Muscle layer of colon (tissue), 2 donors: Measurements from ENCODE around the gene PLAGL1.

Experiments used
- H3K27ac ChIP-seq: one replicate; pipeline ENCODE4 v1.7.0; 2013; ENCODE audit warnings: low read depth, mild to moderate bottlenecking, low read length, moderate library complexity
- H3K27me3 ChIP-seq, 2 donors: one replicate each; pipeline ENCODE4 v1.7.0; 2013; ENCODE audit warnings: low read length in 2 of 2, mild to moderate bottlenecking in 2 of 2; ENCODE audit not compliant: insufficient read depth in 2 of 2, control insufficient read depth in 1 of 2
- H3K36me3 ChIP-seq: one replicate; pipeline ENCODE4 v1.7.0; 2013; ENCODE audit warnings: mild to moderate bottlenecking, low read length; ENCODE audit not compliant: insufficient read depth
- H3K4me1 ChIP-seq: one replicate; pipeline ENCODE4 v1.7.0; 2013; ENCODE audit warnings: mild to moderate bottlenecking, low read length; ENCODE audit not compliant: insufficient read depth
- H3K4me3 ChIP-seq, 2 donors: one replicate each; pipeline ENCODE4 v1.7.0; 2013; ENCODE audit warnings: low read length in 2 of 2, low read depth in 1 of 2, mild to moderate bottlenecking in 1 of 2, moderate library complexity in 1 of 2
- H3K9ac ChIP-seq: one replicate; pipeline ENCODE4 v1.7.0; 2013; ENCODE audit warnings: low read length
- H3K9me3 ChIP-seq: one replicate; pipeline ENCODE4 v1.7.0; 2013; ENCODE audit warnings: mild to moderate bottlenecking, low read length
- donor health status: abdominal sarcoma.
- donor health status: Adenocarcinoma of cecum.

Gene PLAGL1

DNA sequence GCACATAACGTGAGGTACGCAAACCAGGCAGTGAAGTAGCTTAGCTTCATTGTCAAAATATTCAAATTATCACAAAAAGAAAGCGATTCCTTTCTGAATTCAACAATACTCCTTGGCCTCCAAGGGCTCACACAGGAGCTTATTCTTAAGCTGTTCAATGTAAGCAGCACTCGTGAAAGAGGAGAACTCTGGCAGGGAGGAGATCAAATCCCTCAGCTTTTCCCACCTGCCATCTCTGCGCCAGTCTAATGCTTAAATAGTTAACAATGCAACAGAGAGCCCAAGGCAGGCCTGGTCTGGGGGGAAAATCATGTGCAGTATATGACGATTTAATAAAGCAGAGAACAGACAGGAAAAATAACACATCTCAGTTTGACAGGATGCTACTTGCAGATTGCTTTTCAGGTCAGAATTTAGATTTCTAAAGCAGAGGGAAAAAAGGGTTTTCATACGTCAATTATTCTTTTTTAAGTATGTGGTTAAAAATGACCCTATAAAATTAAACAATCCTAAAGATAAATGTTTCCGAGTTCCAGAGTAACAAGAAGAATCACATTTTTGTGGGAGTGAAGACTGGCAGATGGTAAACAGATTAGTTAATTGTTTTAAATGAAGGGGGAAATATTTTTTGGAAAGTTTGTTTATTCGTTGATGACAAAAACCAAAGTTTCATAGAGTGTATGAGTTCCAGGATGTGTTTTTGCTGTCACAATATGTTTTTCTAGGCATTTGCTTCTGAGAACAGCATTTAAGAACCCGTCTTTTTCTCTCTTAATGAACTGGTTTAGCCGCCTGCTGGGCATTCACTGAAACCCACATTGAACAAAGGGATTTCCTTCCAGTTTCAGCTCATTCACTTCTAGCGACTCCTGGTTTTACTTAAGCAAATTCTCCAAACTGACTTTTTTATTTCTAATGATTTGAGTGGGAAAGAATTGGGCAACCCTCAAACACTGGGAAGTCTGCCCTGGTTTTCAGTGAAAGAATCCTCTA, 45.9 kb downstream of the PLAGL1 start:
- Histone ChIP-seq H3K27me3 (no peaks in the 10 kb centered on the region), H3K9ac (no peak overlapping the region), H3K27ac (no peak overlapping the region), H3K4me1 (peaks cover 9% of the 10 kb centered on the region), H3K9me3 (no peaks in the 10 kb centered on the region), H3K36me3 (no peaks in the 10 kb centered on the region), H3K4me3 (no peak overlapping the region)

DNA sequence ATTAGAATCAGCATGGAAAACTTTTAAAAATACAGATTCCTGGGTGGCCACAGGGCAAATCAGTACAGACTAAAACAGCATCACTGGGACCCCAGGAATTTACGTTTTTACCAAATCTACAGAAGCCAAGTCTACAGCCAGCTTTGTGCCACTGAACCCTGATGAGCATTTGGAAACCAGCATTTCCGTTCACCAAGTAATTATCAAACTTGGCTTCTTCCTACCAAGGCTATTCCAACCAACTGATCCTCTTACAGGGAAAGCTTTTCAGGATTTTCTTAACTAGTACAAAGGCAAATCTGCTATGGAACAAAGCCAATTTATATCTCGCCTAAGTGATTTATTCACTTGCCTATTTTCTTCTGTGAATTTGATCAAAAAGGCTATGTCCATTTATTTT, 47.0 kb downstream of the PLAGL1 start:
- Histone ChIP-seq H3K4me1 (peaks cover 9% of the 10 kb centered on the region), H3K27ac (no peak overlapping the region), H3K9me3 (no peaks in the 10 kb centered on the region), H3K9ac (no peak overlapping the region), H3K36me3 (no peaks in the 10 kb centered on the region), H3K4me3 (no peak overlapping the region), H3K27me3 (no peaks in the 10 kb centered on the region)

DNA sequence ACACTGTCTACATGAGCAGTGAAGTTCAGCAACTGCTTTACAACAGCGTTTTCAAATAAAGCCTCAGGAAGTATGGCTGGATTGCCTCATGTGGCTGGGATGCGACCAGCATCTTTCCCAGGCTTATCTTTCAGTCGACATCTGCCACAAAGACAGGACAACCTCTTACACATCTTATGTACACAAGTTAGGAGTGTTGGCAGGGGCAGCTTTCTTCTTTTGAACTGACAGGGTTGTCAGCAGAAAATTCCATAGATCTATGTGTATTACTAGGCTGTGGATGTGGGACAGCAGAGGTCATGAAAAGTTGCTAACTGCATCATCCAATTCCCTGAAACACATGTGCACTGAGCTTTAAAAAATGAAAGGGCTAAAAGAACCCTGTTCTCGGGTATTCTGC, 48.1 kb downstream of the PLAGL1 start:
- no peaks in the 10 kb centered on the region for H3K36me3 ChIP-seq
- no peaks in the 10 kb centered on the region for H3K27me3 ChIP-seq
- no peak overlapping the region for H3K9ac ChIP-seq
- H3K9me3 ChIP-seq: no peaks in the 10 kb centered on the region
- H3K4me3 ChIP-seq: no peak overlapping the region
- H3K4me1 ChIP-seq: peaks cover 9% of the 10 kb centered on the region
- H3K27ac ChIP-seq: no peak overlapping the region

DNA sequence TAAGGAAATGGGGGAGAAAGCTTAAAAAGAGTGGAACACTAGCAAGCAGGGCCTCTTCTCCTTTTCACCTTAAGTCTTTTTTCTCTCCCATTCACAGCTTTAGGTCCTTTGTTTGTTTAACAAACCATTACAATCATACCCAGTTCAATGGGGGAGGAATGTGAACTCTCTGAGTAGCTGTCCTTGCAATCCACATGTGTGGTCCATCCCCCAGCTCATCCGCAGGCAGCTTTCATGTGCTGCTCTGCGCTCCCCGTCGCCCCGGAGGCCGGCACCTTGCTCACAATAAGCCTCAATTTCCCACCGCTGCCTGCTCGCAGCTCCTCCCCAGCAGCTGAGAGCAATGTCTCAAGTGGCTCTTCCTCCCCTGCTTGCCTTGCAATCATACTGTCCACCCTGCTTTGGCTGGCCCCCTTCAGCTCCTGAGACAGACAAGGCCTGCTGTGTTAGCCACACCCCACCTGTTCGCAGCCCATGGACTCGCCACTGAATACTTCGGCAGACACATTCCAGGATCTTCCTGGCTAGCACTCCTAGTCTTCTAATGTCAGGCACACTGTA, 49.1 kb downstream of the PLAGL1 start:
- Histone ChIP-seq H3K9me3 (no peaks in the 10 kb centered on the region), H3K9ac (no peak overlapping the region), H3K4me1 (peaks cover 9% of the 10 kb centered on the region), H3K27ac (no peak overlapping the region), H3K27me3 (no peaks in the 10 kb centered on the region), H3K4me3 (no peak overlapping the region), H3K36me3 (no peaks in the 10 kb centered on the region)

DNA sequence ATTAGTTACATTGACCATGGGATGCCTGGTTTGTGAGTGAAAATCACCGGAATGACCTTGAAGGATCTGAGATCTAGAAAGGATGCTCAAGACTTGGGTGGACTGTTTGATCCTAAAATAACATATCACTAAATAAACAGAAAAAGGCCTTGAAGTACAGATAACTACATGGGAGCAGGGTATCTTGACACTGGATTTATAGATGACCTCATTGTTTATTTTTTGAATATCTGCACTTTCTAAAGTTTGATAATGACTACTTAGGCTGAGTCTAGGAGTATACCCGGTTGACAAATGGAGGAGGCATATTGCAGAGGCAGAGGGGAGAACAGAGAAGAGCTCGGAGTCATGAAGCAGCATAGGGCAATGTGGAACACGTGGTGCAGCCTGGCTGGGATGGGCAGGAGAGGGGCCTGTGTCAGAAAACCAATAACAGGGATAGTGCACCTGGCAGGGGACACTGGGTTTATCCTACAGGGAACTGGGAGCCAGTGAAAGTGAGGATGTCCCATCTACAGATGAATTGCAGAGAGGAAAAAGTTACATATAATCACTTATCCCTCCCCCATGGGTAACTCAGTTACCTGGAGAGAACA, 50.3 kb downstream of the PLAGL1 start:
- no peak overlapping the region for H3K27ac ChIP-seq
- peaks cover 9% of the 10 kb centered on the region for H3K4me1 ChIP-seq
- no peaks in the 10 kb centered on the region for H3K27me3 ChIP-seq
- no peak overlapping the region for H3K9ac ChIP-seq
- no peak overlapping the region for H3K4me3 ChIP-seq
- no peaks in the 10 kb centered on the region for H3K9me3 ChIP-seq
- no peaks in the 10 kb centered on the region for H3K36me3 ChIP-seq

DNA sequence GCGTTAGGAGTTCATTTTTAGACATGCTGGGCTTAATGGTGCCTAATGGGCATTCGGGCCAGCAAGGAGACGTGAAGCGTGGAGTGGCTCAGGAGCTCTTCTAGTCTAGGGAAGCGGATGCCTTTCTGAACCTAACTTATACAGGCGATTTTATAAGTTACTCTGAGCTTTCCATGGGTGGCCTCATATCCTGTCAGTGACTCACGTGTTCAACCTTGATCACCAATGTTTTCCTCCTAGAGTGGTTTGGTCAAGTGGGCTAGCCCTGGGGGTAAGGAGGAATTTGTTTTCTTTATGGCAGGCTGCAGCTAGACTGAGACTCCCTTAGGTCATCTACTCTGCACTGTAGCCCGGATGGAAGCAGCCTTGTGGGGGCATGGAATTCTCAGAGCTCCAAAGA, 52.1 kb downstream of the PLAGL1 start:
- H3K4me1 ChIP-seq: no peaks in the 10 kb centered on the region
- no peaks in the 10 kb centered on the region for H3K36me3 ChIP-seq
- no peak overlapping the region for H3K4me3 ChIP-seq
- H3K9ac ChIP-seq: no peak overlapping the region
- H3K27me3 ChIP-seq: no peaks in the 10 kb centered on the region
- no peak overlapping the region for H3K27ac ChIP-seq
- H3K9me3 ChIP-seq: no peaks in the 10 kb centered on the region

DNA sequence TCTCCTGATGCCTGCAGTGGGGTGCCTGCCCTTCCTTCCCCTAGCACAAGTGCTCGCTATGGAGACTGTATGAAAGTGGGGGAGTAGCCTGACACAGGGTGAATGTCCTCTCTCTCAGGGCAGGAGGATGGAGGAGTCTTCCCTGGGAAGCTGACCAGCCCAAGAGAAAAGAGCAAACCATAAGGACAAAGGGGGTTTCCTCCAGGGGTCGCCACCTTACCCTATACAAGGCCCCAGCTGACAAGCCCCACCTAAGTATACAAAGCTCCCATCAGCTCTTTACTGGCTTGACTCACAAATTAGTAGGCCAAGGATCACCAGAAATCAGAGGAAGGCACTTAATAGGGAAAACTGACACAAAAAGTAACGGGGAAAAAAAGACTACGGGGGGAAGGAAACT, 54.1 kb downstream of the PLAGL1 start:
- no peaks in the 10 kb centered on the region for H3K27me3 ChIP-seq
- no peaks in the 10 kb centered on the region for H3K9me3 ChIP-seq
- H3K9ac ChIP-seq: no peak overlapping the region
- no peaks in the 10 kb centered on the region for H3K36me3 ChIP-seq
- H3K4me3 ChIP-seq: no peak overlapping the region
- no peaks in the 10 kb centered on the region for H3K4me1 ChIP-seq
- no peak overlapping the region for H3K27ac ChIP-seq

DNA sequence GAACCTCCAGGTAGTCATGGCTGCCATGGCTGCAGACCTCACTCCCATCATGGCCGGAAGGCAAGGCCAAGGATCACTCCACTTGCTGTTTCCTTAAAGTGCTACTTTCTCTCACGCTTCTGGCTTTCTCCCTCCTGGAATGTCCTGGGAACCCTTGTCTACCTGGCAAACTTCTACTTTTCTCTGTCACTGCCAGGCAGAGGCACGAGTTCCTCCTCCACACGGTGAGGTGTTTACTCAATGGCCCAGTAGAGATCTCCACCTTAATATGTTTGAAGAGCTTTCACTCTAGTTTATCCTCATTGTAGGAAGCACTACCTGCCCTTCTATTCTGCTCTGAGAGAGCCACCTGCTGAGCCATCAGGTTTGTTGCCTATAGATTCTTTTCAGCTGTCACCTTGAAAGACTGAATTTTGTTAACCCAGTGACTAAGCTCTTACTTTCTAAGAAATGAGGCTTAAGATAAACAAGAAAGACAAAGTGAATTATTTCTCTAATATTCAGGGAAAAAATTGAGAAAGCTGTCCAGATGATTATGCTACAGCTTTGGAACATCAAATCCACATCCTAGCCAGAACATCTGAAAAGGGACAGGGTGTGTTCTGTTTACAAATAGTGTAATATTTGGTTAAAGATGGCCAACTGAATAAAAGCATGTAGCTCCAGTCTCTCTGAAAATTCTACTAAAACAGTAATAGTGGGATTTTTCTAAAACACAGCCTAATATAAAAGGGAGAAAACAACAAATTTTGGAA, 54.9 kb downstream of the PLAGL1 start:
- Histone ChIP-seq H3K4me3 (no peak overlapping the region), H3K9me3 (no peaks in the 10 kb centered on the region), H3K4me1 (no peaks in the 10 kb centered on the region), H3K9ac (no peak overlapping the region), H3K27me3 (no peaks in the 10 kb centered on the region), H3K36me3 (no peaks in the 10 kb centered on the region), H3K27ac (no peak overlapping the region)

DNA sequence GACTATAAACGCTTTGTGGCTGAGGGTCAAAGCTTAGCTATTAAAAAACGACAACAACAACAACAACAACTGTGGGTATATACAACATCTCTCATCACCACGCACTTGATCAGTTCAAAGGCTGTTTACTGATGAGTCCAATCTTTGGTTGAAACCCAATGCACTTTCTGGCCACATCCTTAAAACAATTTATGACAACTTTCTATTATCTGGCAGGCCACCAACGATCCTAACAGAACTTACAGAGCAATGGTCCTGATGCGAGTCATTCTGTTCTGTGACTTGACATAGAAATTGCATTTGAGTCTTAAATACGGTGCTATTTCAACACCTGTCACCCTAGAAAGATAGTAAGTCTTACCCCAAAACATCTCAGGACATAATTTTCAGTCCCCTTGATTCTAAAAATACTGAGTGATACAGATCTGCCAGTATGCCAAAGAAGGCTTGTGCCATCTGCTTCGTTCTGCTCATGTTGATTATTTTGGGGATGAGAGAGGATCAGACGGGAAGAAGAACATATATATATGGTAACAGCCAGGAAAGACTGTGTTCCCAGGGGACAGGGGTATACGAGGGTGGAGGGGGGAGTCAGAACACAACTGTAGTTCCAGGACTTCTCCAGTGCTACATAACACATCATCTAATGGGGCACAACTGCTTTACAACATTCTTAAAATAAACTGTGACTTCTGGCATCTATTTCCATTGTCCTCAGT, 55.8 kb downstream of the PLAGL1 start:
- H3K27ac ChIP-seq: no peak overlapping the region
- H3K27me3 ChIP-seq: no peaks in the 10 kb centered on the region
- no peaks in the 10 kb centered on the region for H3K9me3 ChIP-seq
- H3K4me1 ChIP-seq: no peaks in the 10 kb centered on the region
- H3K4me3 ChIP-seq: no peak overlapping the region
- no peak overlapping the region for H3K9ac ChIP-seq
- peaks cover 4% of the 10 kb centered on the region for H3K36me3 ChIP-seq

DNA sequence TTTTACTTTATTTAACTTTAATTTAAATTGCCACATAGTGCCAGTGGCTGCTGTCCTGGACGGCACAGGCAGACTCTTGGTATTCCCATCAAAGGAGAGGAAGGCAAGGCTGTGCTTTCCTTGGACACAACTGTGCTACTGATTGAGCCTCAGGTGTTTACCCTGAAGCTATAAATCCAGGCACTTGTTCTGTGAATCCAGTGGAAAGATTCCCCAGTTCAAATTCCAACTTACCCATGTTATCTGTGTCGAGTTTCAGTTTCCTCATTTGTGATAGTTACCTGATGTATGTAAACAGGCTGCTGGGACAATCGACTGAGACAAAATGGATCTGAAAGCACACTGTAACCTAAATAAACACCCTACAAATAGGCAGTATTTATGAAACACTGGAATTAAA, 57.2 kb downstream of the PLAGL1 start:
- Histone ChIP-seq H3K9me3 (no peaks in the 10 kb centered on the region), H3K4me1 (no peaks in the 10 kb centered on the region), H3K4me3 (no peak overlapping the region), H3K27me3 (no peaks in the 10 kb centered on the region), H3K36me3 (peaks cover 7% of the 10 kb centered on the region), H3K9ac (no peak overlapping the region), H3K27ac (no peak overlapping the region)

DNA sequence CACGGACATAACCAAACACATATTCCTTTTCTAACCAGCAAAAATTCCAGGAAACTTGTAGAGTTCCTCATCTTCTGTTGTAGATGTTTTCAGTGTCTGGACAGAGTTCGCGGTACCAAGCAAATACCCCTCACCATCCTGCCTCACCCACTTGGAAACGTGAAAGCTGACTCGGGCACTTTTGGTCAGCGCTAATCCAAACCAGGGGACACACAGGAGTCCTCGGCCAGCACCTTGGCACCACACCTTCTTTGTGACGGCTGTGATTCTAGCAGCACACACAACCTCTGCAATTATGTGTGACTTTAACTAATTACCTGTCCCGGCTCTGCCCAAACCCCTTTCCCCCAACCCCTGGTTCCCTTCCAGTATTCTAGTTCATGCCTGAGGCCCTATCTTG, 58.1 kb downstream of the PLAGL1 start:
- Histone ChIP-seq H3K27me3 (no peaks in the 10 kb centered on the region), H3K9ac (no peak overlapping the region), H3K4me1 (no peaks in the 10 kb centered on the region), H3K27ac (no peak overlapping the region), H3K4me3 (no peak overlapping the region), H3K36me3 (peaks cover 7% of the 10 kb centered on the region), H3K9me3 (no peaks in the 10 kb centered on the region)
